Bronchial epithelial cell (primary cell): ENCODE data around the gene ABL1. TPM values are rescaled to one million over a fixed set of nuclear protein-coding genes. Genes with fewer than 3 reads are reported as not detected.

Experiments used
- DNase-seq: peaks from one replicate; pipeline ENCODE4 v3.0.0-alpha.2; 2010; ENCODE audit warnings: low read depth
- FAIRE-seq: peaks from 2 replicates; lab custom pipeline; 2011; peaks lifted over from hg19 to GRCh38; lab: Jason Lieb, UNC
- H3K27me3 ChIP-seq: 2 replicates; pipeline ENCODE4 v1.5.1; 2011; ENCODE audit warnings: low read length; ENCODE audit not compliant: control insufficient read depth, insufficient read depth
- H3K36me3 ChIP-seq: 2 replicates; pipeline ENCODE4 v1.5.1; 2011; ENCODE audit warnings: low read length; ENCODE audit not compliant: control insufficient read depth, insufficient read depth
- H3K4me3 ChIP-seq: 2 replicates; pipeline ENCODE4 v1.5.1; 2011; ENCODE audit warnings: mild to moderate bottlenecking, low read depth, low read length, control low read depth
- total RNA-seq: library from RNA; depleted of rRNA; stranded (reverse); fragments of >200 nt; gene quantifications from 2 replicates; pipeline ENCODE4 v1.2.1, GENCODE V29; 2014
- TF ChIP-seq, protein P1 (sequence below): IDR thresholded peaks from 2 replicates; pipeline ENCODE4 v1.5.1; 2011; ENCODE audit warnings: mild to moderate bottlenecking, moderate library complexity, low read length, control low read depth, inconsistent platforms; ENCODE audit not compliant: insufficient read depth, severe bottlenecking

Gene ABL1
- total RNA-seq, 1 donor from 2014 or later: 17.6 TPM

DNA sequence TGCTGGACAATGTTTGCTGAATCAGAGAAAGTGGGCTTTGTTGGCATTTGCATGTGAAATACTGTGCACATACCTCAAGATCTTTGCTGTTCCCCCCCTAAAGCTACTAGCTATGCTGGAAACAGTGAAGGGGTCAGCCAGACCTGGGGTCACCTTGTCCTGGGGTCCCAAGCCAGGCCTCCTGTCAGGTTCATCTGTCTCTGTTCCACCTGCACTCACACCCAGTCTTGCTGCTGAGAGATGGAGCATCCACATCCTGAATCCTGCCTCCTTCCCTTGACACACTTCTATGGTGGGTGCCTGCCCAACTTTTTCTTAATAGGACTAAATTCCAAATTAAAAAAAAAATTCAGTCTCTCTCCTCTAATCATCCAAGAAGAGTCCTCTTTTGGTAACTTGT, 4.0 kb upstream of the ABL1 start:
- Histone ChIP-seq H3K36me3 (no peaks in the 10 kb centered on the region), H3K27me3 (no peaks in the 10 kb centered on the region), H3K4me3 (no peak overlapping the region)
- DNase-seq (no peak), FAIRE-seq (no peak)
- TF ChIP-seq, protein P1, sequence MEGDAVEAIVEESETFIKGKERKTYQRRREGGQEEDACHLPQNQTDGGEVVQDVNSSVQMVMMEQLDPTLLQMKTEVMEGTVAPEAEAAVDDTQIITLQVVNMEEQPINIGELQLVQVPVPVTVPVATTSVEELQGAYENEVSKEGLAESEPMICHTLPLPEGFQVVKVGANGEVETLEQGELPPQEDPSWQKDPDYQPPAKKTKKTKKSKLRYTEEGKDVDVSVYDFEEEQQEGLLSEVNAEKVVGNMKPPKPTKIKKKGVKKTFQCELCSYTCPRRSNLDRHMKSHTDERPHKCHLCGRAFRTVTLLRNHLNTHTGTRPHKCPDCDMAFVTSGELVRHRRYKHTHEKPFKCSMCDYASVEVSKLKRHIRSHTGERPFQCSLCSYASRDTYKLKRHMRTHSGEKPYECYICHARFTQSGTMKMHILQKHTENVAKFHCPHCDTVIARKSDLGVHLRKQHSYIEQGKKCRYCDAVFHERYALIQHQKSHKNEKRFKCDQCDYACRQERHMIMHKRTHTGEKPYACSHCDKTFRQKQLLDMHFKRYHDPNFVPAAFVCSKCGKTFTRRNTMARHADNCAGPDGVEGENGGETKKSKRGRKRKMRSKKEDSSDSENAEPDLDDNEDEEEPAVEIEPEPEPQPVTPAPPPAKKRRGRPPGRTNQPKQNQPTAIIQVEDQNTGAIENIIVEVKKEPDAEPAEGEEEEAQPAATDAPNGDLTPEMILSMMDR: no peak

DNA sequence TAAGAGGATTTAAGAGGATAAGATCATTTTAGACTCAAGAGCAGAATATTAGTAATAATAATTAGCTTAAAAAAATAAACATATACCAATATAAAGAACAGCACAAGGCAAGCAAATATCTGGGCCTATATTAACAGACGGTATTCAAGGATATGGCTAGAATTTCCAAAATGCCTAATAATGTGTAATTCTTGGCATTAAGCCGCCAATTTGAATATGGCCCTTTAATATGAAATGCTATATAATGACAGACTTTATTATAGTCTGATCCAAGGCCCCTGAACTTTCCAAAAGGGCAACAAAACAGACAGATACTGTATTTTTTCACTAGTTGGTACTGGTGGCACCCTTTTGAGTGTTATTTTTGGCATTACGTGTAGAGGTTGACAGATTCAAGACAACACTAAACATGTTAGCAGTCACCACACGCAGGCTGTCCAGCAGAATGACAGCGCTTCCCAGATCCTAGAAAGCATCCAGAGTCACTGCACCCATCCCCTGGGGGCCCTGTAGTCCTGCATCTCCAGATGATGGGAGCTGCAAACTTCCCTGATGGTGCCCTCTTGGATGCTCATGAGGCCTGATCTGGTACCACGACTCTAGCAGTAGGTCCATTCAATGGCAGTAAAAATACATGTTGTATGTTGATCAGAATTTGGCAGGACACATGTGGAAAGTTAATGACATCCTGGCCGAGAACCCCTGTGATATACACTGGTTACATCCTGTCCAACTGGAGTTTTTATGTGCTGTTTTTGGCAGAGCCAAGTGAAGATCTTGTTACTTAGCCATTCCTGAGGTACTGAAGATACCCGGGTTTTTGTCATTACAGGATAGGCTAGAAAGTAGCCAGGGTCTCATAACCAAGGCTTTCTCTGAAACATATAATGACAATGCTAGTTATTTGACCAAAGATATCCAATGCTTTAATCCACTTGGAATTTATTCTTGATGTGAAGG, 1.7 kb upstream of the ABL1 start:
- no peak for FAIRE-seq
- no peak overlapping the region for H3K4me3 ChIP-seq
- H3K36me3 ChIP-seq: no peaks in the 10 kb centered on the region
- DNase-seq: no peak
- TF ChIP-seq, protein P1: no peak
- H3K27me3 ChIP-seq: no peaks in the 10 kb centered on the region

DNA sequence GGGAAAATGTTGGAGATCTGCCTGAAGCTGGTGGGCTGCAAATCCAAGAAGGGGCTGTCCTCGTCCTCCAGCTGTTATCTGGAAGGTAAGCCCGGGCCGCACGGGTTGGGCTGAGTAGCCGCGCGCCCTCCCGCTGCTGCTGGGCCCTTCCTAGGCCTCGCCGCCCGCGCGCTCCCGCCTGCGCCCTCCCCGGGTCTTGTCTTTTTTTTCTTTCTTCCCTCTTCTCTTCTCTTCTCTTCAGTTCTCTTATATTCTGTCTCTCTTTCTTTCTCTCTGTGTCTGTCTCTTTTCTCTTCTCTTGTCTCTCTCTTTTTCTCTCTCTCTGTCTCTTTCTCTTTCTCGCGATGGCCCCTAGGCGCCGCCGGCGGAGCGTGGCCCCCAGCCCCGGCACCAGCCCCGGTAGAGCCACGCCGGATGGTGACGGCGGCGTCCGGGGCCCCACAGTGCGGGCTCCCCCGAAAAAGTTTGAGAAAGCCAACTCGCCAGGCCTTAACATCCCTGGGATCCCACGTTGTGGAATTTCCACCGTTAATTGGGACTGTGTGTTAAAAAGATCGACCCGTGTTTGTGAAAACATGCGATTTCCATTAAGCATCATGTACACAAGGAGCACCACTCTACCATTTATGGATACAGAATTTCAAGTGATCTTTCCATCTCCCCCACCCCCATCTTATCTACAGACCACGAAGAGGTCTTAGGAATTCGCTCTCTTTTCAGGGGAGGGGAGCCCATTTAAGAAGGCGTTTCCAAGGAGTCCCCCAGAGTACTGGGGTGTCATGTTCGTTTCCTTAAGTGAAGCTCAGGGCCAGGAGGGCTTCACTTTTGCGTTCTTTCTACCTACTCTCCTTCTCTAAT, 616 bp downstream of the ABL1 start:
- TF ChIP-seq, protein P1: no peak
- H3K27me3 ChIP-seq: no peaks in the 10 kb centered on the region
- H3K4me3 ChIP-seq: peak overlapping the region; percentile 45
- no peaks in the 10 kb centered on the region for H3K36me3 ChIP-seq
- no peak for DNase-seq
- FAIRE-seq: no peak

DNA sequence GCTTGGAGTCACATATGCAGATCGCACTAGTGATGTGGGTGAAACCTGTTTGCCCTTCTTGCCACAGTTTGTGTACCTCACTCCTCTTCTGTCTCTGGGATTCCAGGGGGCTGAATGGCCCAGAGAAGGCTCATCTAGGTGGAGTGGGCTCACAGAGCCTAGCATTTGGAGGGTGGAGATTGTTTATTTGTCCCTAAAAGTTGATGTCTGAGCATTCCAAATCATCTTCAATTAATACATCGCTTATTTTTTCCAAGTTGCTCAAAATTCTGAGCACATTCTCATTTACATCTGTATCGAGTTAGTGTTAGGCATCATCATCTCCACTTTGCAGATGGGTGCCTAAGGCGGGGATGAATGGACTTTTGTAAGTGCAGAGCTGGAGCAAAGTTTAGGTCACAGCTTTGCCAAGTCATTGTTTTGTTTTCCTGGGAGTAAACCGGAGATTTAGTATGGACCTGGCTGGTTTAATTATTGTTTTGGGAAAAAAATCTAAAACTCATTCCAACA, 2.0 kb downstream of the ABL1 start:
- DNase-seq (no peak), FAIRE-seq (no peak)
- H3K4me3 ChIP-seq: peak overlapping the region; percentile 10
- TF ChIP-seq, protein P1: no peak
- no peaks in the 10 kb centered on the region for H3K36me3 ChIP-seq
- no peaks in the 10 kb centered on the region for H3K27me3 ChIP-seq

DNA sequence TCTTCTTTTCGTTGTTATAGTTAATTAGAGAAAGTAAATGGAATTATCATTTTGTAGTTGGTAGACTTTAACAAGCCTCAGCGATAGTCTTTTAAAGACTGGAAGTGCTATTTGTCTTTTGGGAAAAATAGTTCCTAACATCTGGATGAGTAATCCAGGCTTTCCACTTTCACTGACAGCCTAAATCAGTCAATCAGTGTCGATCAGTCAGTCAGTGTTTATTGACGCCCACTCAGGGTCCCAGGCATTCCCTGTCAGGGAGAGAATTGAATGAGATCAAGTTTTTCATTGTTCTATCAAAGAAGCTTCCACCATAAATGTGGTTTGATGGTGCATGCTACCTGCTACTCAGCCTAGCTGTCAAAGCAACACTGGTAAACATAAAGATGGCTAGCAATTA, 2.6 kb downstream of the ABL1 start:
- no peak for FAIRE-seq
- no peaks in the 10 kb centered on the region for H3K27me3 ChIP-seq
- TF ChIP-seq, protein P1: no peak
- H3K4me3 ChIP-seq: no peak overlapping the region
- H3K36me3 ChIP-seq: no peaks in the 10 kb centered on the region
- DNase-seq: no peak
